ENCODE results near the gene PCARE. TPM values are rescaled to one million over a fixed set of nuclear protein-coding genes. Genes with fewer than 3 reads are reported as not detected.

Gene PCARE
- total RNA-seq, 2 experiments from 2014 or later: not detected

GRCh38 chr2:29051730-29052129 lies 22.6 kb downstream of the PCARE start:
- no peak overlapping the region for H3K27ac Mint-ChIP-seq
- CTCF ChIA-PET: interaction anchor here (0.9 kb wide), 1 partner anchor 11 kb away, joined by 3 read pairs; no protein-coding TSS in a partner anchor
- ATAC-seq (no peak), DNase-seq (no peak)
- no peaks in the 10 kb centered on the region for H3K36me3 Mint-ChIP-seq (ENCODE audit: low read depth)
- H3K27me3 Mint-ChIP-seq: no peaks in the 10 kb centered on the region
- intact Hi-C loops (cut with DNase I, micrococcal nuclease): loop anchor here in 1 of 2 experiments (5.0 kb wide), 1 partner anchor 146 kb away; no protein-coding TSS in a partner anchor
- H3K9me3 Mint-ChIP-seq (ENCODE audit: low read depth): no peaks in the 10 kb centered on the region
- POLR2A ChIA-PET: no interaction called here
- H3K4me1 Mint-ChIP-seq: peaks cover 3% of the 10 kb centered on the region
- H3K4me3 Mint-ChIP-seq: no peak overlapping the region

GRCh38 chr2:29050591-29050990 lies 23.7 kb downstream of the PCARE start:
- no peak overlapping the region for H3K4me3 Mint-ChIP-seq
- no peaks in the 10 kb centered on the region for H3K27me3 Mint-ChIP-seq
- H3K4me1 Mint-ChIP-seq: no peaks in the 10 kb centered on the region
- H3K9me3 Mint-ChIP-seq (ENCODE audit: low read depth): no peaks in the 10 kb centered on the region
- CTCF ChIA-PET: no interaction called here
- H3K27ac Mint-ChIP-seq: no peak overlapping the region
- no peaks in the 10 kb centered on the region for H3K36me3 Mint-ChIP-seq (ENCODE audit: low read depth)
- no peak for DNase-seq
- ATAC-seq: no peak
- POLR2A ChIA-PET: no interaction called here
- intact Hi-C loops (cut with DNase I, micrococcal nuclease): loop anchor here in 1 of 2 experiments (5.0 kb wide), 1 partner anchor 147 kb away; no protein-coding TSS in a partner anchor

GRCh38 chr2:29047083-29047845 lies 27.1 kb downstream of the PCARE start:
- no peak for ATAC-seq
- Mint-ChIP-seq H3K4me3 (no peak overlapping the region), H3K27me3 (no peaks in the 10 kb centered on the region), H3K4me1 (no peaks in the 10 kb centered on the region), H3K9me3 (ENCODE audit: low read depth) (no peaks in the 10 kb centered on the region), H3K27ac (no peak overlapping the region), H3K36me3 (ENCODE audit: low read depth) (no peaks in the 10 kb centered on the region)
- ChIA-PET CTCF (interaction anchor here (0.6 to 1.0 kb wide), 3 partner anchors 16 to 454 kb away, joined by 3 to 4 read pairs (median 3); no protein-coding TSS in a partner anchor), POLR2A (no interaction called here)
- no peak for DNase-seq
- intact Hi-C loops (cut with DNase I, micrococcal nuclease): no loop called here

- no peaks in the 10 kb centered on the region for H3K4me1 Mint-ChIP-seq
- DNase-seq (no peak), ATAC-seq (no peak)
- no peaks in the 10 kb centered on the region for H3K36me3 Mint-ChIP-seq (ENCODE audit: low read depth)
- intact Hi-C loops (cut with DNase I, micrococcal nuclease): no loop called here
- H3K27ac Mint-ChIP-seq: no peak overlapping the region
- POLR2A ChIA-PET: no interaction called here
- no peaks in the 10 kb centered on the region for H3K9me3 Mint-ChIP-seq (ENCODE audit: low read depth)
- CTCF ChIA-PET: interaction anchor here (0.7 kb wide), 1 partner anchor 43 kb away, joined by 4 read pairs; no protein-coding TSS in a partner anchor
- H3K27me3 Mint-ChIP-seq: no peaks in the 10 kb centered on the region
- no peak overlapping the region for H3K4me3 Mint-ChIP-seq
Measured at GRCh38 chr2:29046321-29046720, 28.0 kb downstream of the PCARE start.

GRCh38 chr2:29044459-29044858 lies 29.9 kb downstream of the PCARE start:
- CTCF ChIA-PET: interaction anchor here (1.2 kb wide), 1 partner anchor 17 kb away, joined by 3 read pairs; no protein-coding TSS in a partner anchor

GRCh38 chr2:29042561-29043075 lies 31.7 kb downstream of the PCARE start:
- ChIA-PET CTCF (interaction anchor here (0.8 kb wide), 1 partner anchor 47 kb away, joined by 3 read pairs; no protein-coding TSS in a partner anchor), POLR2A (interaction anchor here (0.6 kb wide), 1 partner anchor 42 kb away, joined by 3 read pairs; no protein-coding TSS in a partner anchor)
- intact Hi-C loops (cut with DNase I, micrococcal nuclease): no loop called here
- DNase-seq: no peak
- Mint-ChIP-seq H3K36me3 (ENCODE audit: low read depth) (no peaks in the 10 kb centered on the region), H3K27ac (no peak overlapping the region), H3K4me1 (no peaks in the 10 kb centered on the region), H3K9me3 (ENCODE audit: low read depth) (no peaks in the 10 kb centered on the region), H3K4me3 (no peak overlapping the region), H3K27me3 (no peaks in the 10 kb centered on the region)
- no peak for ATAC-seq

More at GRCh38 chr2:29044459-29044858, 29.9 kb downstream of the PCARE start:
- POLR2A ChIA-PET: no interaction called here
- Mint-ChIP-seq H3K27ac (no peak overlapping the region), H3K9me3 (ENCODE audit: low read depth) (no peaks in the 10 kb centered on the region), H3K27me3 (no peaks in the 10 kb centered on the region), H3K36me3 (ENCODE audit: low read depth) (no peaks in the 10 kb centered on the region), H3K4me1 (no peaks in the 10 kb centered on the region), H3K4me3 (no peak overlapping the region)
- DNase-seq: no peak
- no peak for ATAC-seq
- intact Hi-C loops (cut with DNase I, micrococcal nuclease): no loop called here

- Mint-ChIP-seq H3K36me3 (ENCODE audit: low read depth) (peaks cover 2% of the 10 kb centered on the region), H3K4me1 (no peaks in the 10 kb centered on the region), H3K9me3 (ENCODE audit: low read depth) (no peaks in the 10 kb centered on the region), H3K27ac (no peak overlapping the region), H3K4me3 (no peak overlapping the region), H3K27me3 (no peaks in the 10 kb centered on the region)
- ChIA-PET CTCF (no interaction called here), POLR2A (interaction anchor here (0.5 kb wide), 1 partner anchor 15 kb away, joined by 3 read pairs; no protein-coding TSS in a partner anchor)
- DNase-seq (no peak), ATAC-seq (no peak)
- intact Hi-C loops (cut with DNase I, micrococcal nuclease): no loop called here
Measured at GRCh38 chr2:29041161-29041660, 33.1 kb downstream of the PCARE start.

GRCh38 chr2:29040552-29040951 lies 33.8 kb downstream of the PCARE start:
- intact Hi-C loops (cut with DNase I, micrococcal nuclease): no loop called here
- Mint-ChIP-seq H3K4me3 (no peak overlapping the region), H3K27me3 (no peaks in the 10 kb centered on the region), H3K27ac (no peak overlapping the region), H3K36me3 (ENCODE audit: low read depth) (peaks cover 2% of the 10 kb centered on the region), H3K4me1 (no peaks in the 10 kb centered on the region), H3K9me3 (ENCODE audit: low read depth) (no peaks in the 10 kb centered on the region)
- ChIA-PET POLR2A (no interaction called here), CTCF (no interaction called here)
- ATAC-seq: no peak
- no peak for DNase-seq

GRCh38 chr2:29039718-29040480 lies 34.4 kb downstream of the PCARE start:
- no peaks in the 10 kb centered on the region for H3K4me1 Mint-ChIP-seq
- H3K27me3 Mint-ChIP-seq: no peaks in the 10 kb centered on the region
- intact Hi-C loops (cut with DNase I, micrococcal nuclease): no loop called here
- H3K36me3 Mint-ChIP-seq (ENCODE audit: low read depth): peaks cover 2% of the 10 kb centered on the region
- no peaks in the 10 kb centered on the region for H3K9me3 Mint-ChIP-seq (ENCODE audit: low read depth)
- no peak for ATAC-seq
- ChIA-PET POLR2A (no interaction called here), CTCF (interaction anchor here (1.1 to 1.4 kb wide), 2 partner anchors 25 to 27 kb away, joined by 3 read pairs; no protein-coding TSS in a partner anchor)
- no peak overlapping the region for H3K27ac Mint-ChIP-seq
- H3K4me3 Mint-ChIP-seq: no peak overlapping the region
- no peak for DNase-seq

GRCh38 chr2:29035016-29035745 lies 39.1 kb downstream of the PCARE start:
- POLR2A ChIA-PET: no interaction called here
- no peak for ATAC-seq
- peaks cover 7% of the 10 kb centered on the region for H3K4me1 Mint-ChIP-seq

GRCh38 chr2:29033656-29034055 lies 40.7 kb downstream of the PCARE start:
- ChIA-PET POLR2A (no interaction called here), CTCF (interaction anchor here (1.1 kb wide), 1 partner anchor 8 kb away, joined by 3 read pairs; no protein-coding TSS in a partner anchor)
- Mint-ChIP-seq H3K27me3 (no peaks in the 10 kb centered on the region), H3K36me3 (ENCODE audit: low read depth) (peaks cover 2% of the 10 kb centered on the region), H3K4me1 (peaks cover 7% of the 10 kb centered on the region), H3K27ac (no peak overlapping the region), H3K4me3 (no peak overlapping the region), H3K9me3 (ENCODE audit: low read depth) (no peaks in the 10 kb centered on the region)
- DNase-seq: no peak
- ATAC-seq: no peak
- intact Hi-C loops (cut with DNase I, micrococcal nuclease): no loop called here

More at GRCh38 chr2:29035016-29035745, 39.1 kb downstream of the PCARE start:
- CTCF ChIA-PET: interaction anchor here (0.7 to 0.8 kb wide), 3 partner anchors 20 to 545 kb away, joined by 3 read pairs; no protein-coding TSS in a partner anchor
- intact Hi-C loops (cut with DNase I, micrococcal nuclease): no loop called here
- H3K27ac Mint-ChIP-seq: no peak overlapping the region
- DNase-seq: no peak
- peaks cover 2% of the 10 kb centered on the region for H3K36me3 Mint-ChIP-seq (ENCODE audit: low read depth)
- no peak overlapping the region for H3K4me3 Mint-ChIP-seq
- no peaks in the 10 kb centered on the region for H3K9me3 Mint-ChIP-seq (ENCODE audit: low read depth)
- no peaks in the 10 kb centered on the region for H3K27me3 Mint-ChIP-seq
